ENCODE measurements around the gene TMEM50B.
"Not testable (repeated sequence)": the region's sequence is repeated elsewhere in the genome, so short reads cannot be mapped to it uniquely, and the experiment has no call there.

TMEM50B gene

GRCh38 chr21:33418691-33419090, 61.1 kb downstream of the TMEM50B start:
- Histone ChIP-seq H3K4me1 (peaks cover 0 to 28% (median 15%) of the 10 kb centered on the region in 4 donors), H3K27me3 (no peaks in the 10 kb centered on the region), H3K36me3 (peaks cover 13 to 71% (median 35%) of the 10 kb centered on the region in 3 donors), H3K27ac (peak overlapping the region in 1 of 2 donors; percentile 34), H3K4me3 (no peak overlapping the region), H3K9me3 (no peaks in the 10 kb centered on the region)
- intact Hi-C loops (cut with DNase I; ENCODE audit: low total_unique reads), result no loop called here
- no peak for TF ChIP-seq CTCF (IDR thresholded peaks at IDR 0.05)
- peak; percentile 82 to 89 for DNase-seq

GRCh38 chr21:33414926-33415325, 64.8 kb downstream of the TMEM50B start:
- Histone ChIP-seq H3K4me3 (no peak overlapping the region), H3K4me1 (peaks cover 0 to 40% (median 19%) of the 10 kb centered on the region in 4 donors), H3K9me3 (no peaks in the 10 kb centered on the region), H3K27ac (no peak overlapping the region), H3K27me3 (no peaks in the 10 kb centered on the region), H3K36me3 (peaks cover 0 to 64% (median 29%) of the 10 kb centered on the region in 3 donors)
- no peak for DNase-seq
- intact Hi-C loops (cut with DNase I; ENCODE audit: low total_unique reads), result no loop called here
- TF ChIP-seq CTCF (IDR thresholded peaks at IDR 0.05), result no peak

GRCh38 chr21:33414068-33414467, 65.7 kb downstream of the TMEM50B start:
- Histone ChIP-seq H3K36me3 (peaks cover 0 to 61% (median 29%) of the 10 kb centered on the region in 3 donors), H3K27me3 (no peaks in the 10 kb centered on the region), H3K27ac (no peak overlapping the region), H3K9me3 (no peaks in the 10 kb centered on the region), H3K4me3 (no peak overlapping the region), H3K4me1 (peaks cover 0 to 33% (median 13%) of the 10 kb centered on the region in 4 donors)
- TF ChIP-seq CTCF (IDR thresholded peaks at IDR 0.05), result no peak
- DNase-seq, result no peak
- intact Hi-C loops (cut with DNase I; ENCODE audit: low total_unique reads), result no loop called here

GRCh38 chr21:33412832-33413519, 66.8 kb downstream of the TMEM50B start:
- H3K27ac ChIP-seq, result no peak overlapping the region
- no peaks in the 10 kb centered on the region for H3K27me3 ChIP-seq
- H3K4me1 ChIP-seq, result peaks cover 0 to 22% (median 7%) of the 10 kb centered on the region in 4 donors
- peaks cover 0 to 58% (median 29%) of the 10 kb centered on the region in 3 donors for H3K36me3 ChIP-seq
- DNase-seq, result no peak
- intact Hi-C loops (cut with DNase I; ENCODE audit: low total_unique reads), result no loop called here
- no peaks in the 10 kb centered on the region for H3K9me3 ChIP-seq
- H3K4me3 ChIP-seq, result no peak overlapping the region
- TF ChIP-seq CTCF (IDR thresholded peaks at IDR 0.05), result no peak

GRCh38 chr21:33412439-33412831, 67.3 kb downstream of the TMEM50B start:
- H3K36me3 ChIP-seq, result peaks cover 0 to 52% (median 29%) of the 10 kb centered on the region in 3 donors
- intact Hi-C loops (cut with DNase I; ENCODE audit: low total_unique reads); DNase-seq; H3K4me3 ChIP-seq; H3K27ac ChIP-seq; H3K27me3 ChIP-seq; H3K9me3 ChIP-seq: not testable (repeated sequence)
- H3K4me1 ChIP-seq, result peaks cover 0 to 25% (median 10%) of the 10 kb centered on the region in 4 donors

GRCh38 chr21:33411949-33412430, 67.8 kb downstream of the TMEM50B start:
- no peak for TF ChIP-seq CTCF (IDR thresholded peaks at IDR 0.05)
- Histone ChIP-seq H3K4me1 (peaks cover 0 to 29% (median 10%) of the 10 kb centered on the region in 4 donors), H3K4me3 (no peak overlapping the region), H3K36me3 (peaks cover 0 to 48% (median 29%) of the 10 kb centered on the region in 3 donors), H3K27ac (no peak overlapping the region), H3K9me3 (no peaks in the 10 kb centered on the region), H3K27me3 (no peaks in the 10 kb centered on the region)
- intact Hi-C loops (cut with DNase I; ENCODE audit: low total_unique reads), result no loop called here
- no peak for DNase-seq

Data from tibial artery (tissue), 4 donors.